Renal cortex interstitium (tissue), 11 donors: ENCODE measurements around the gene C9orf85. TPM values are rescaled to one million over a fixed set of nuclear protein-coding genes. Genes with fewer than 3 reads are reported as not detected.
"Not testable (repeated sequence)": the region's sequence is repeated elsewhere in the genome, so short reads cannot be mapped to it uniquely, and the experiment has no call there.

ENCODE experiments used
- DNase-seq, 11 donors: peaks; one replicate each; pipeline ENCODE4 v3.0.0-alpha.2; 2013; ENCODE audit warnings: low read depth in 9 of 11, low spot score in 4 of 11; ENCODE audit errors: extremely low read depth in 1 of 11
- polyA plus RNA-seq, 3 donors: library from polyadenylated mRNA; unstranded; fragments of 120-200 nt; gene quantifications; one replicate each; pipeline ENCODE4 v1.2.1, GENCODE V29; 2013; ENCODE audit not compliant: insufficient read length in 3 of 3

C9orf85 gene
- polyA plus RNA-seq, 3 donors: 15.9 to 18.2 (median 17.1) TPM

DNA sequence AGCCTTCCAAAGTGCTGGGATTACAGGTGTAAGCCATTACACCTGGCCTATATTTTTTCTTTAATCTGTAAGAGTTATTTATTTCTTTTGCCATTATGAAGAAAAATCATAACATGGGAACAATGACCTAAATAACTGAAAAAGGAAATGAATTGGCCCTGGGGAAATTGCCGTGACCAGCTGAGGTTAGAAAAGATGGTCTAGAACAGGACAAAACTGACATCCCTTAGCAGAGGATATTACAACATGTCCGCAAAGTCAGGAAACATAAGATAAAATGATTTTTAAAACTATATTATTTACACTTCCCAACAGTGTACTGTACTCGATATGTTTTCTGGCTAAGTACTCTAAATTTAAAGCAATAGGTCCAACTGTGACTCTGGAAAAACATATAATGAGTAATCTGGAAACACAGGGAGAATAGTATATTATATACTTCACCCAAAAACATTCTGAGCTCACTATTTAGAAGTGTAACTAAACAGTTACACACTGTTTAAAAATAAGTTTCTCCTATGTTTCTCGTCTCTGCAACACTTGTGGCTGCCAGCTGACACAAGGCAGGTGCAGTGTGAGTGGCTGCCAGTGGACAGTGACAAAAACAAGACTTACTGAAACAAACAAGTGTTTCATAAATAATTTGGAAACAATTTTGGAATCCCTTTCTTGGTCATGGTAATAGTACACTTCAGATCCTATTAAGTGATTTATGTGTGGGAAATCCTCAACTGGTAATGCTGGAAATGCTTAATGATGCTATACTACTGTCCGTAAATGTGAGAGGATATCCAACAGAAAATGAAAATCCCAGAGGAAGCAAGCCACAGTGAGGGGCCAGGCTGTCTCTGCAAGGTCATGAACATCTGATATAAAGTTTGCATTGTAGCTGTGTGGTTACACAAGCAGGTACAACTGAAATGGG lies 69.1 kb downstream of the C9orf85 start:
- no peak for DNase-seq

DNA sequence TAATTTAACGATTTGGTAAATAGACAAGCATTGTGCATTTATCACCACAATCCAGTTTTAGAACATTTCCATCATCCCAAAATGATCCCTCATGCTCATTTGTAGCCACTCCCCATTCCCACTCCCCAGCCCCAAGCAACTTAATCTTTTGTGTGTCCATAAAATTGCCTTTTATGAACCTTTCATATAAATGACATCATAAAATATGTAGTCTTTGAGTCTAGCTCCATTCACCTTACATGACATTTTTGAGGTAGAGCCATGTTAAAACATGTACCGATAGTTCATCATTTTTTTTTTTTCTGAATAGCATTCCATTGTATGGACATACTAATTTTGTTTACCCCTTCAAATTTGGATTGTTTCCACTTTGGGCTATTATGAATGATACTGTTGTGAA lies 70.5 kb downstream of the C9orf85 start:
- no peak for DNase-seq

GRCh38 chr9:71984403-71984802 lies 73.0 kb downstream of the C9orf85 start:
- no peak for DNase-seq

DNA sequence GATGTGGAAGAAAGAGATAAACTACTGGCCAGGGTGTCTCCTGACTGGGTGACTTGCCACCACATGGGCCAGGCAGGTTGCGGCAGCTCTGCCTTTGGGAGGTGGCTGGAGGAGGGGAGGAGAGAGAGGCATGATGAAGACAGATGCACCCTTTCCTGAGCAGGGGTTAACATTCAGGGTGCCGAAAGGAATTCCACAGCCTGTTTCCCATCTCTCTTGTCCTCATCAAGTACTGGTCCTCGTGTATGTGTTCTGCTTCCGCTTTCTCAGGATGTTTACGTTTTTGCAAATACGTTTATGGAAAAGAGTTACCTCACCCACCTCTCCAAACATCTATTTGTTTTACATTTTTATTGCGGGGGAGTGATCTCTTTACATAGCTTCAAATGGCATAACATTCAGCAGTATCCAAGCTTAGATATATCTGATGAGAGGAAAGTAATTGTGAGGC lies 73.4 kb downstream of the C9orf85 start:
- no peak for DNase-seq

GRCh38 chr9:71985297-71985911 lies 74.0 kb downstream of the C9orf85 start:
- no peak for DNase-seq

DNA sequence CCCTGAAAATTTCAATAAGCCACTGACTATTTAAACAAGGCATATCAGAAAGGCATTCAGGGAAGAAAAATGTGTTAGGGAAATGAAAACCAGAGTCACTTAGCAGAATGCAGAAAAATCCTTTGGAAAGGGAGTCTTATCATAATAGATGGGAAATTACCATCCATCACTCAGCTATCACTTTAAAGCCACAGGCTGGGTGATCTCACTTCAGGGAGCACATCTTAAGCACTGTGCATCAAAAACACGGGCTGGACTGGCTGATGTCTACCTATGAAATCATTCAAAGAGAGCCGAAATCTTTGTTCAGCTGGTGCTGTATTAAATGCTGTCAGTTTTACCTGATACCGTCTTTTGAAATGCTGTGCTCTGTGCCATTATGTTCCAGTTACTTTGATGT lies 75.5 kb downstream of the C9orf85 start:
- DNase-seq: no peak

DNA sequence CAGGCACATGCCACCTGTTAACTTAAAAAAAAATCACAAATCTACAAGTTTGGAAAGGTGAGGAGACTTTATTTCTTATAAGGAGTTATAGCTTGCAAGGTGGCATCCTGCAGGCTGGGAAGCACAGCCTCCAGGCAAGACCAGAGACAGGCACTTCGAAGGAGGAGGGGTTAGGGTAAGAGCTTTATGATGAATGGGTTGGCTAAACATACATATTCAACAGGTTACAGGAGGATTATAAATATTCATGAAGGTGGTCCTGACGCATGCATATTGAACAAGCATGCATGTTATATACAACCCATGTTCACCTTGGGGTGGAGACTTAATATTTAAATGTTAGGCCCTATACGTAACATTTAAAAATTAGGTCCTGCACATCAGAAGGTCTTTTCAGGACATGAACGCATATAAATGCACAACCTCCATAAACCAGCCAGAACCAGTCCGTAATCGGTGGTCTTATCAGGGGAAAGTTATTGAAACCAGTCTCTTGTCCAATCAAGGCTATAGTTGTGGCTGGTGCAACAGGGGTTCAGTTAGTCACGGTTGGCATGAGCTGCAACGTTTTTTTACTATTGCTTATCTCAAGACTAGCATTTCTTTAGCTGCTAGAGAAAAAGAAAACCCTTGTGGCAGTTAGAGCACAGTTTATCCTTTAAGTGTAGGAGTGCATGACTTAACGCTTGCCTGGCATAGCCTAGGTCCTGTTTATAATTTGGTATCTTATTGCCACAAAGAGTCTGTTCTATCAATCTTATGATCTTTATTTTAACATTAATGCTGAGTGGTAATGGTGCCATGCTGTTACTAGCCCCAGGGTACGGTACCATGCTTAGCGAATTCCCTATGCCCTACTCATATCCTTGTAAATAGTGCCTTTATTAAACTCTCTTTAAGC lies 76.3 kb downstream of the C9orf85 start:
- DNase-seq: no peak

DNA sequence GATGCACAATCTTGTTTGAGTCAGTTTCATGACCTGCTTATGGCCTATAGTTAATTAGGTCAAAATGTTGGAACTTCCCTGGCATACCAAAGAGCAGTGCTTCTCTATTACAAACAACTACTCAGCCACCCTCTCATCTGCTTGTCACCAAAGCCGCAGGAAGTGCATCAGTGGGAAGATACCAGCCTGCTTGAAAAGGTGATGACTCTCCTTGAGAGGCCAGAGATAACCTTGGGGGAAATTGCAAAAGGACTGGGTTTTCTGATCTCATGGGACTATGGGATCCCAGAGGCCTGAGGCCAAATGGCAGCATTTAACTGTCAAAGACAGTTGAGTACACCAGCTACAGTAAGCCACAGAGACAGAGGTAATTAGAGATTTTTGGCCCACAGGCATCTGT lies 79.0 kb downstream of the C9orf85 start:
- DNase-seq: no peak

DNA sequence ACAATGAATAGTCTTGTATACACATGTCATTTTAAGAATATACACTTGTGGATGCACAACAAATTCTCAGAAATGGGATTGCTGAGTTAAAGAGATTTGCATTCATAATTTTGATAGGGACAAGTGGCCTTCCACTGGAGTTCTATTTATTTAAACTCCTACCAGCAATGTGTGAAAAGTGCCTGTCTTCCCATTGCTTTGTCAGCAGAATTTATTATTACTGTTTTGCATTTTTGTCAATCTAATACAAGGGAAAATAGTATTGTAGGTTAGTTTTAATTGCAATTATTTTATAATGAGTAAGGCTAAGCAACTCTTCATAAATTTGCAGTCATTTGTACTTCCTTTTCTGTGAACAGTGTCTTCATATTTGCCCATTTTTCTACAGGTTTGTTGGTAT lies 94.0 kb downstream of the C9orf85 start:
- no peak for DNase-seq

- no peak for DNase-seq
These were observed 95.1 kb downstream of the C9orf85 start for GRCh38 chr9:72006501-72006900.

- DNase-seq: not testable (repeated sequence)
These were observed 96.3 kb downstream of the C9orf85 start for GRCh38 chr9:72007726-72008125.

DNA sequence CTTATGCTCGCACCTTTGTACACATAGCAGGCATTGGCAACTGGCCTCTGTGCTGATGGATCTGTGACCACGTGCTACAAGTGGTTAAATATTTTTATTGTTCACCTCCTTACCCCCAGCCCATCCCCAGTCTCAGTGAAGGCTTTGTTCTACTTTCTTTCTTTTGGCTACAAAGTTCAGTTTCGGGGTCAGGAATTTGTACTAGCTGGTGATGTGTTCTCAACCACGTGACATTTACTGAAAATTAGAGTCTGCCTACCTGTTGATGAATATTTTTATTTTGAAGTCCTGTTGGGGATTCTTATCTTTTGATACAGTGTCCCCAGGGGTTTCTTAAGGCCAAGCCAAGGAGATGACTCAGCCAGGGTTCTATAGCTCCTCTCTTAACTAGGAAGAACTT lies 101.2 kb downstream of the C9orf85 start:
- no peak for DNase-seq

- DNase-seq: no peak
These were observed 101.9 kb downstream of the C9orf85 start for GRCh38 chr9:72013292-72013760.

DNA sequence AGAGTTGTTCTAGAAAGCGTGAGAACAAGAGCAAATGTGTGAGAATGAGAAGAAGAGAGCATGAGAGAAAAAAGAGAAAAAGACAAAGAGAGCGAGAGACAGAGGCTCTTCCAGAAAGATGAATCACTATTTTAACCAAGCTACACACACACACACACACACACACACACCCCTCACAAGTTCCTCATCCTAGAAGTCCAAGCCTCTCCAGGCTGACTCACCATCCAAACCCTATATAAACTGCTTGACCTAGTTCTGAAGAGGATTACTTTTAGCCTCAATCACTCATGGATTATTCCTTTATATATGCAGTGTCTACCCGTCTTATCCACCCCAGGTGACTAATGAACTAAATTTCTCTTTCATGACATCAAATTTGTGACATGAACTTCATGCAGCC lies 111.4 kb downstream of the C9orf85 start:
- DNase-seq: no peak

Other genes with a start within 250 kb of the C9orf85 start
- 10 to 100 TPM; 21.1 to 29.2 (median 26.8) TPM for gene CEMIP2, start 143.1 kb upstream of the C9orf85 start, polyA plus RNA-seq
- 10 to 100 TPM; 26.2 to 33.1 (median 28.3) TPM for gene ABHD17B, start 446 bp upstream of the C9orf85 start, polyA plus RNA-seq
- not detected for gene C9orf57, start 149.0 kb downstream of the C9orf85 start, polyA plus RNA-seq
- gene GDA, start 237.8 kb downstream of the C9orf85 start, polyA plus RNA-seq: under 1 TPM; 0.66 to 0.77 (median 0.75) TPM